Fibroblast of lung (primary cell): ENCODE results near the gene KRTAP22-2. TPM values are rescaled to one million over a fixed set of nuclear protein-coding genes. Genes with fewer than 3 reads are reported as not detected.

Experiments
- DNase-seq, 2 donors: peaks; one replicate each; pipeline versions ENCODE4 v3.0.0 to v3.0.0-alpha.2; 2010; ENCODE audit warnings: low read depth in 2 of 2
- H2AFZ ChIP-seq: 2 replicates; pipeline ENCODE4 v1.5.1; 2012; ENCODE audit warnings: low read length, control low read depth, inconsistent platforms
- H3K27ac ChIP-seq: 2 replicates; pipeline ENCODE4 v1.5.1; 2011; ENCODE audit warnings: low read length, control low read depth; ENCODE audit not compliant: insufficient read depth
- H3K27me3 ChIP-seq: 2 replicates; pipeline ENCODE4 v1.5.1; 2011; ENCODE audit warnings: mild to moderate bottlenecking, low read length; ENCODE audit not compliant: control insufficient read depth, insufficient read depth
- H3K36me3 ChIP-seq: 2 replicates; pipeline ENCODE4 v1.5.1; 2011; ENCODE audit warnings: low read length; ENCODE audit not compliant: control insufficient read depth, insufficient read depth
- H3K4me1 ChIP-seq: 2 replicates; pipeline ENCODE4 v1.5.1; 2011; ENCODE audit warnings: low read length; ENCODE audit not compliant: control insufficient read depth, insufficient read depth; ENCODE audit errors: extremely low read depth
- H3K4me2 ChIP-seq: 2 replicates; pipeline ENCODE4 v1.5.1; 2011; ENCODE audit warnings: low read length, control low read depth; ENCODE audit not compliant: insufficient read depth; ENCODE audit errors: extremely low read depth
- H3K4me3 ChIP-seq, 4 experiments: fragments of 200-600 bp in 1 of 4; sonication (generic) in 1 of 4; replicated peaks in 1 of 4; 2 replicates each; pipeline ENCODE4 v1.5.1; 2011 to 2016; ENCODE audit warnings: low read length in 4 of 4, low read depth in 3 of 4, mild to moderate bottlenecking in 3 of 4, control low read depth in 2 of 4, inconsistent platforms in 1 of 4, mixed read lengths in 1 of 4; ENCODE audit not compliant: insufficient read depth in 1 of 4; ENCODE audit errors: control extremely low read depth in 1 of 4
- H3K79me2 ChIP-seq: 2 replicates; pipeline ENCODE4 v1.5.1; 2012; ENCODE audit warnings: mild to moderate bottlenecking, low read length, inconsistent platforms; ENCODE audit not compliant: control insufficient read depth, insufficient read depth
- H3K9ac ChIP-seq: 2 replicates; pipeline ENCODE4 v1.5.1; 2011; ENCODE audit warnings: mild to moderate bottlenecking, low read length, control low read depth; ENCODE audit not compliant: insufficient read depth
- H3K9me3 ChIP-seq: 2 replicates; pipeline ENCODE4 v1.5.1; 2012; ENCODE audit warnings: low read depth, low read length; ENCODE audit not compliant: control insufficient read depth, insufficient read depth
- H4K20me1 ChIP-seq: 2 replicates; pipeline ENCODE4 v1.5.1; 2011; ENCODE audit warnings: low read length; ENCODE audit not compliant: control insufficient read depth, insufficient read depth; ENCODE audit errors: extremely low read depth
- EZH2 ChIP-seq: IDR thresholded peaks from 2 replicates; pipeline ENCODE4 v1.5.1; 2012; ENCODE audit warnings: low read length, control low read depth, mild to moderate bottlenecking; ENCODE audit errors: missing control alignments
- polyA plus RNA-seq, 2 donors: library from polyadenylated mRNA; depleted of rRNA in 1 of 2; stranded (reverse) in 1 of 2; unstranded in 1 of 2; fragments of >200 nt; gene quantifications; 2 replicates each; pipeline ENCODE4 v1.2.1, GENCODE V29; 2011 to 2012; ENCODE audit warnings: missing spikeins in 1 of 2
- total RNA-seq: library from RNA; depleted of rRNA; stranded (reverse); fragments of >200 nt; gene quantifications from 2 replicates; pipeline ENCODE4 v1.2.1, GENCODE V29; 2014
- TF ChIP-seq, protein P1 (sequence below), 2 donors: IDR thresholded peaks in 1 of 2; conservative IDR thresholded peaks in 1 of 2; 1 replicate in 1 of 2; 2 replicates in 1 of 2; pipeline ENCODE4 v1.5.1; 2011 to 2012; ENCODE audit warnings: low read length in 2 of 2, control low read depth in 1 of 2, inconsistent platforms in 1 of 2, low read depth in 1 of 2, mild to moderate bottlenecking in 1 of 2

The KRTAP22-2 gene
- total and polyA plus RNA-seq, 2 donors (not counting 1 experiment from before 2014, with no cell fraction given) = not detected

DNA sequence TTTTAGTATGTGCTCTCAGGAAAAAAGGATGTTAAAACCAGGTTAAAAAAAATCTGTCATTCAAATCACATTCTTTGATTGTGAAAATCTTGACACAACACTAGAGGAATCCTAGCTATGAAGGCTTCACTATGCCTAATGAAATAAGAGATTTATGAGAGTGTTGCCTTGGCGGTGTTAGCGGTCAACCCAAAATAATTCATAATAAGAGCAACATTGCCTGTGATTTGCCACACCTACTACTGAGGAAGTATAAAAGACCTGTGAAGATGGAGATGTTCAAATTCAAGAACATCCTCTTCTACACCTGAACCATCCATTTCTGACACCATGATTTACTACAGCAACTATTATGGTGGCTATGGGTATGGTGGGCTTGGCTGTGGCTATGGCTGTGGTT, 25.9 kb upstream of the KRTAP22-2 start, which contains the start of gene KRTAP20-1:
Gene KRTAP20-1, plus strand, starts transcription at position 301 of the 400 bp plus-strand sequence. Its CDS starts 30 bp downstream, at position 331.
- Histone ChIP-seq H3K4me2 (no peak within 1 kb of the TSS), H4K20me1 (no peaks in the 10 kb centered on the region)
- DNase-seq = no peak

DNA sequence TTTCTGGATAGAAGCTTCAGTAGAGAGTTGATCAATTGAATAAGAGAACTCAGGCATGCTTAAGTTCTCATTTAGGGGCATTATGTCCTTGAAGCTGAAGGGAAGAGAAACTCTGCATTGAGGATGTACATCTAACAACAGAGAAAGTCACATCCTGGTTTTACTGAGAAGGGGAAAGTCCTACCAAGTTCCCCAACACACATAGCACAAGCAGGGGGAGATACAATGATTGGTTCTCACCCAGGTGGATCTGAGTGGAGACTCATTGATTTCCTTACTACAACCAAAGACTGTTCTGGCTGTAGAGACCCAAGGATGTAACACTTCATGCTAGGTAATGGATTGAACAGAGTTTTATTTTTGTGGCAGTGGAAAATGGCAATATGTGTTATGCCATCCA, 25.0 kb upstream of the KRTAP22-2 start:
- Histone ChIP-seq H3K36me3 (no peaks in the 10 kb centered on the region), H3K27ac (no peak overlapping the region), H3K27me3 (no peaks in the 10 kb centered on the region), H3K4me3 (no peak overlapping the region), H4K20me1 (no peaks in the 10 kb centered on the region), H3K4me1 (no peaks in the 10 kb centered on the region), H3K79me2 (no peaks in the 10 kb centered on the region), H2AFZ (no peak overlapping the region), H3K9ac (no peak overlapping the region), H3K4me2 (no peak overlapping the region), H3K9me3 (no peaks in the 10 kb centered on the region)
- no peak for DNase-seq
- TF ChIP-seq, protein P1, sequence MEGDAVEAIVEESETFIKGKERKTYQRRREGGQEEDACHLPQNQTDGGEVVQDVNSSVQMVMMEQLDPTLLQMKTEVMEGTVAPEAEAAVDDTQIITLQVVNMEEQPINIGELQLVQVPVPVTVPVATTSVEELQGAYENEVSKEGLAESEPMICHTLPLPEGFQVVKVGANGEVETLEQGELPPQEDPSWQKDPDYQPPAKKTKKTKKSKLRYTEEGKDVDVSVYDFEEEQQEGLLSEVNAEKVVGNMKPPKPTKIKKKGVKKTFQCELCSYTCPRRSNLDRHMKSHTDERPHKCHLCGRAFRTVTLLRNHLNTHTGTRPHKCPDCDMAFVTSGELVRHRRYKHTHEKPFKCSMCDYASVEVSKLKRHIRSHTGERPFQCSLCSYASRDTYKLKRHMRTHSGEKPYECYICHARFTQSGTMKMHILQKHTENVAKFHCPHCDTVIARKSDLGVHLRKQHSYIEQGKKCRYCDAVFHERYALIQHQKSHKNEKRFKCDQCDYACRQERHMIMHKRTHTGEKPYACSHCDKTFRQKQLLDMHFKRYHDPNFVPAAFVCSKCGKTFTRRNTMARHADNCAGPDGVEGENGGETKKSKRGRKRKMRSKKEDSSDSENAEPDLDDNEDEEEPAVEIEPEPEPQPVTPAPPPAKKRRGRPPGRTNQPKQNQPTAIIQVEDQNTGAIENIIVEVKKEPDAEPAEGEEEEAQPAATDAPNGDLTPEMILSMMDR (conservative IDR thresholded peaks at IDR 0.05 in 1 of 2, IDR thresholded peaks at IDR 0.05 in 1 of 2; ENCODE audit: low read depth in 1 of 2, low read length in 2 of 2) = no peak
- TF ChIP-seq EZH2 = no peak

More for the DNA sequence above, 25.9 kb upstream of the KRTAP22-2 start, which contains the start of gene KRTAP20-1:
- Histone ChIP-seq H3K4me3 (no peak within 1 kb of the TSS), H3K27ac (no peak within 1 kb of the TSS), H3K36me3 (no peaks in the 10 kb centered on the region), H3K27me3 (no peaks in the 10 kb centered on the region), H3K9ac (no peak within 1 kb of the TSS), H3K4me1 (no peaks in the 10 kb centered on the region), H3K9me3 (no peaks in the 10 kb centered on the region), H2AFZ (no peak within 1 kb of the TSS), H3K79me2 (no peaks in the 10 kb centered on the region)
- TF ChIP-seq, protein P1 (conservative IDR thresholded peaks at IDR 0.05 in 1 of 2, IDR thresholded peaks at IDR 0.05 in 1 of 2; ENCODE audit: low read depth in 1 of 2, low read length in 2 of 2) = no peak
- no peak for TF ChIP-seq EZH2

DNA sequence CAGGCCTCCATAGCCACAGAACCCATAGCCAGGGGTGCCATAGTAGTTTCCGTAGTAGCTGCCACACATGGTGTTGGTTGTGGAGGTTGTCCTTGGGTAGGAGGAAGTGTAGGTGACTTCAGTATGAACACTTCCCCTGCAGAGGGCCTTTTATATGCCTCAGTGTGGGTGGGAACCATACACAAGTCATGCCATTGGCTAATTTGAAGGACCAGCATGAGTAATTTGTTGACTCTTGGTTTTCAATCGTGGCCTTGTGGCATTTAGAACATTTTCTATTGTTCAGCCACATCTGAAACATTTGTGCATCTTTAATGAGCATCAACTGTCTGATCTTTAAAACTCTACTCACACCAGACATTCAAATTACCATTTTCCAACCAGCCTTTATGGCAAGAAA, 23.6 kb upstream of the KRTAP22-2 start, which contains the start of gene KRTAP6-1:
Gene KRTAP6-1, minus strand, starts transcription at position 95 of the 400 bp plus-strand sequence. Its CDS starts 26 bp downstream, at position 69.
- Histone ChIP-seq H2AFZ (no peak within 1 kb of the TSS), H3K79me2 (no peaks in the 10 kb centered on the region), H3K4me3 (no peak within 1 kb of the TSS), H3K27me3 (no peaks in the 10 kb centered on the region), H3K4me1 (no peaks in the 10 kb centered on the region), H3K9ac (no peak within 1 kb of the TSS), H3K4me2 (no peak within 1 kb of the TSS), H3K9me3 (no peaks in the 10 kb centered on the region), H3K27ac (no peak within 1 kb of the TSS), H3K36me3 (no peaks in the 10 kb centered on the region), H4K20me1 (no peaks in the 10 kb centered on the region)
- no peak for DNase-seq
- TF ChIP-seq, protein P1 (conservative IDR thresholded peaks at IDR 0.05 in 1 of 2, IDR thresholded peaks at IDR 0.05 in 1 of 2; ENCODE audit: low read depth in 1 of 2, low read length in 2 of 2) = no peak
- TF ChIP-seq EZH2 = no peak
